ENCODE data around the gene TTLL10.

TTLL10 gene, protein sequence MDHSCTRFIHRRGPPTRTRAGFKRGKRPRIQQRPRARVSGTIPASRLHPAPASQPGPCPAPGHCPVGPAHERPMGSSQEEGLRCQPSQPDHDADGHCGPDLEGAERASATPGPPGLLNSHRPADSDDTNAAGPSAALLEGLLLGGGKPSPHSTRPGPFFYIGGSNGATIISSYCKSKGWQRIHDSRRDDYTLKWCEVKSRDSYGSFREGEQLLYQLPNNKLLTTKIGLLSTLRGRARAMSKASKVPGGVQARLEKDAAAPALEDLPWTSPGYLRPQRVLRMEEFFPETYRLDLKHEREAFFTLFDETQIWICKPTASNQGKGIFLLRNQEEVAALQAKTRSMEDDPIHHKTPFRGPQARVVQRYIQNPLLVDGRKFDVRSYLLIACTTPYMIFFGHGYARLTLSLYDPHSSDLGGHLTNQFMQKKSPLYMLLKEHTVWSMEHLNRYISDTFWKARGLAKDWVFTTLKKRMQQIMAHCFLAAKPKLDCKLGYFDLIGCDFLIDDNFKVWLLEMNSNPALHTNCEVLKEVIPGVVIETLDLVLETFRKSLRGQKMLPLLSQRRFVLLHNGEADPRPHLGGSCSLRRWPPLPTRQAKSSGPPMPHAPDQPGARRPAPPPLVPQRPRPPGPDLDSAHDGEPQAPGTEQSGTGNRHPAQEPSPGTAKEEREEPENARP

DNA sequence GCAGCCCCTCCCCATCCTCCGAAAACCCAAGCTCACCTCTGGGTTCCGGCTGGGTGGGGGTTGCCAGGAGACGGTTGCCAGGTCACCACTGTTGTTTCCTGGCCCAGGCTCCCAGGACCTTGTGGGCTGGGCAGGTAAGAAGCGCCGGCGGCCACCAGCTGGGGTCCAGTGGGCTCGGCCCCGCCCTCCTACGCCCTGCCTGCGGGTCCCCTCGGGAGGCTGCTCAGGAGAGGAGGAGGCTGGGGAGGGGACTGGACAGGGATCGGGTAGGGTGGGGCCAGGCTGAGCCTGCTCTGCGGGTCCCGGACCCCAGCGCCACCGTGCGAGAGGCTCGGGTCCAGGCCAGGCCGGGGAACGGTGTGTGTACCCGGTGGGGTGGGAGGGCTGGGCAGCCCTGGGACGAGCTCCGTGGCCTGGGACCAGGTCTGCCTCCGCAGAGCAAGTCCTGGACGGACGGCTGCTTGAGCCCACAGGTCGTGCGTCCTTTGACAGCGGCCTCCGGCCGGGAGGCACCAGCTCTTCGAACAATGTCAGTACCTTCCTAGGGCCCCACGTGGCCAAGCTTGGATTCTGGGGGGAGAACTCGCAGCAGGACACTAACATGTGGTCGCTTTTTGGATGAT lies at the start of gene TTLL10:
Gene TTLL10 (plus strand): TSS at position 88 of the 623 bp plus-strand sequence. CDS start 5,336 bp downstream, outside the sequence.
- peak in 1 of 2 donors; percentile 26 for DNase-seq (ENCODE audit: low read depth in 2 of 2)

DNA sequence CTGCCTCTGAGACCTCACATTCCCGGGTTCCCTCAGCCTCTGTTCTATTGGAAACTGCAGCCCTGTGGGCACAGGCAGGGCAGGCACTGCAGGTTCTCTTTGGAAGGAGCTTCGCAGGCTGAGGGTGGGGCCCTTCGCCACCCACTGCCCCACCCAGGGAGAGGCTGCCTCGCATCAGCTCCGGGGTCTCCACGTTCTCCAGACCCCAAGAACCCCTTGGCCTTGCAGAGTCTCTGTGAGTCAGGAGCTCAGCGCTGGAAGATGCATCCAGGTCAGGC lies 49.2 kb upstream of the TTLL10 start:
- no peak for DNase-seq (ENCODE audit: low read depth in 2 of 2)

DNA sequence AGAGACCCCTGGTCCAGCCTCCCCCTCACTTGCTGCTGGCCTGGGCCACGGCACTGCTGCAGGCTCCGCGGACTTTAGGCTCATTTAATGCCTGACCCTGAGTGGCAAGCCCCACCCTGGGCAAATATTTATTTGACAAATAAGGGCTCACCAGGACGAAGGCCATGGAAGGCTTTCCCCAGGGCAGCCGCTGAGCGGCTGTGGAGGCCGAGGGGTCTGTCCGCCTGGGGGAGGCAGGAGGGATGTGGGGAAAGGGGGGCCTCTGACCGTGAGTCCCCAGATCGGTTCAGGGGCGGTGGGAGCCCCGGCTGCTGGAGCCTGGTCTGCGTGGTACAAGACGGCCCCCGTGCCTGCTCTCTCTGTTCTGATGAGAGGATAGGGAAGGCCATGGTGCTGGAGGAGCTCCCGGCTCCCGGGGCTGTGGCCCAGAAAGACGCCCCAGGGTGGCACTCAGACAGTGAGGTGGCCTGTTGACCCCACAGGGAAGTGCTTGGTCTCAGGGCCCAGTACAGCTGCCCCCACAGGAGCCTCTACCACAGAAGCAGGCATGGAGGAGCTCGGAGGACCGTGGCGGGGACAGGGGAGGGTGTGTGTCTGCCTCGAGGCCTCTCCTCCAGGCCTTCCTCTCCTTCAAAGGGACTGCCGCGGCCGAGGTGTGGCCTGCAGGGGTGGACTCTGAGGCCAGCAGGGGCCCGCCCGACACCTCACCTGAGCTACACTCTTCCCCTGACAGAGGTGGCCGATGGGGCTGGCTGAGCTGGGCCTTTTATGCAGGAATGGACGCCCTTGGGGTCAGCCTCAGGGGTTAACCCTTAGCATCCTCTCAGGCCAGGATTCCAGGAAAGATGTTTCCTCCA lies 48.7 kb upstream of the TTLL10 start:
- DNase-seq (ENCODE audit: low read depth in 2 of 2): no peak

DNA sequence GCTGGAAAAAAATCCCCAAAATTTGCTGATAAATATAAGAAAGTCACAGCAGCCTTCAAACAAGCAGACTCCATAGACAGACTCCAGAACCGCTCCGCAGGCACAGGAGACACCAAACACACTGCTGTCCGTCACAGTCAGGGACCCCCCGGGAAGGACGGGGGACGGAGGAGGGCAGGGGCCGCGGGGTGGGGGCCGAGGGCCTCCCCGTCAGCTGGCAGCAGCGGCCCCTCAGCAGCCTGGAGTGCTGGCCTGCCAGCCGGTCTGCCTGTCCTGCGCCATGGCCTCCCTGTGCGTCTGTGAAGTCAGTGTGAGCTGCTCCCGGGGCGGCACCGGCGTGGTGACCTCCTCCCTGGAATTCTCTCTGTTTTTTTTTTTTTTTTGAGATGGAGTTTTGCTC lies 47.7 kb upstream of the TTLL10 start:
- no peak for DNase-seq (ENCODE audit: low read depth in 2 of 2)

DNA sequence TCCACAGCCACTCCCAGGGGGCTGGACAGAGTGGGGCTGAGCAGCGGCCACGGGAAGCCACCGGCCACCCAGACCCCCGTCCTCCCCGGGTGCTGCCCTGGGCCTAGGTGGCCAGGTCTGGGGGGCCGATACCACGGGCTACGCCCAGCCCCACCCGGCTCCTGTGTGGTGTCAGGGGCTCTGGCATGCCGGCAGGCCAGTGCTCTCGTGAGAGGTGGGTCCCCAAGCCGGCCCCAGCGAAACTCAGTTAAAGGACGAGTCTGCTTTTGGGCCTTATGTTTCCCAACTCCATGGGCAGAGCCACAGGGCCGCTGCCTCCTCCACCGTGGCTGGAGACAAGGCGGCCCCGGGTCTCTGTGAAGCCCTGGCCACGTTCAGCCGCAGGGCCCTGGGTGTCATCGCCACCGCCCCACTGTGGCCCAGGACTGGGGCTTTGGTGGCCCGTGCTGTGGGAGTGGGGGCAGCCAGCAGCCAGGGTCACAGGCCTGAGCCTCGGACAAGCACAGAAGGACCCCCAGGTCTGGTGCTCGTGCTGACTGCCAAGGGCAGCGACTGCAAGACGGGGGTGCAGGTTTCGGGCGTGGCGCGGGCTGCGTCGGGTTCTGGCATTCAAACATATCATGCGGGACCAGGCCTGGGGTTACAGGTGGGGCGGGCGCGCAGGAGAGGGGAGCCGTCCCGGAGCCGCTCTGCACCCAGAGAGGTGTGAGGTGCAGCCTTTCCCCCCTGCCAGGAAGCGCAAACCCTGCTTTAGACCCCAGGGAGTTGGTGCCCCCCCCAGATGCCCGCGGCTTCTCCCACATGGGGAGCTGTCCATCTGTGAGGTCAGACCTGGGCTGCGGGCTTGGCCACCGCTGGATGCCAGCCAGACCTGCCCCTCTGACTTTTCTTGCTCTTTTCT lies 45.9 kb upstream of the TTLL10 start:
- no peak for DNase-seq (ENCODE audit: low read depth in 2 of 2)

DNA sequence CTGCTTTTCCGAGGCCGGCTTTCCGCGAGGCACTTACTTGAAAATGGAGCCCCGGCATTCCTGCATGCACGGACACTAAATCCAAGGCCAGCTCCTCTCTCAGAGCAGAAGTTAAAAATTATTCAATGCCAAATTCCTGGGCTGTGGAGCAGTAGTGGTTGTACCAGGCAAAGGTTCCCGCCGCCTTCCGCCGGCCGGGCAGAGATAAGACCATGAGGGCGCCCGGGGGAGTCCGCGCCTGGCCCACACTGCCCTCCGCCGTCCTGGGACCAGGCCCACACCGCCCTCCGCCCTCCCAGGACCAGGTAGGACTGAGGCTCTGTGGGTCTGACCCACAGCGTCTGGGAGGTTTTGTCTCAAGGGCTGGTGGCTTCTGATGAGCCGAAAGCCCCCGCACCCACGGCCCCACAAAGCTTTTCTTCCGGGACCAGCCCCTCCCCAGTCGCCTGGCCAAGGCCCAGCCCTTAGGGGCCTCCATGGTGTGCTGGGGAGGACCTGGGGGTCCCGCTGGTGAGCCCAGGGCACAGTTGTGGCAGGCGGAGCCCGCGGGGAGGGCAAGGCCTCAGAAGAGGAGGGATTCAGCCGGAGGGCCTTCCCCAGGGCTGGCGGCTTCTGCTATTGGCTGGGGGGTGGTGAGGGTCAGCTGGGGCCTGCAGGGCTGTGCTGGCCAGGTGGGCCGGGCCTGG lies 45.1 kb upstream of the TTLL10 start:
- no peak for DNase-seq (ENCODE audit: low read depth in 2 of 2)

DNA sequence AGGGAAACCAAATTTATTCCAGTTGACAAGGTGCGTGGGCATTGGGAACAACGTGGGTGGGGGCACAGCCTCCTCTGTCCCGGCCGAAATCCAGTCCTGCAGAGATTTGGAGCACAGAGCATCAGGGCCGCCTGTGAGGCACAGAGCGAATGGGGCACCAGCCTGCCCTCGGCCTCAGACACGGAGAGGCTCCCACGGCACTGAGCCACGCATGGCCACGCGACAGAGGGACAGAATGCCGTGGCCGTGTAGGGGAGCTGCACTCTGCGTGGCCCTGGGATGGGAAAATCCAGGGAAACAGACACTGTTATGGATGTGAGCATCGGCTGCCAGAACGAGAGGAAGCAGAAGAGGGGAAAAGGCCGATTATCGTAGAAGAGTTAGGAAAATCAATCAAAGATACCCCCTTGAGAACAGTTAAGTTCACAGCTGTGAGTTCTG lies 44.3 kb upstream of the TTLL10 start:
- DNase-seq (ENCODE audit: low read depth in 2 of 2): no peak

DNA sequence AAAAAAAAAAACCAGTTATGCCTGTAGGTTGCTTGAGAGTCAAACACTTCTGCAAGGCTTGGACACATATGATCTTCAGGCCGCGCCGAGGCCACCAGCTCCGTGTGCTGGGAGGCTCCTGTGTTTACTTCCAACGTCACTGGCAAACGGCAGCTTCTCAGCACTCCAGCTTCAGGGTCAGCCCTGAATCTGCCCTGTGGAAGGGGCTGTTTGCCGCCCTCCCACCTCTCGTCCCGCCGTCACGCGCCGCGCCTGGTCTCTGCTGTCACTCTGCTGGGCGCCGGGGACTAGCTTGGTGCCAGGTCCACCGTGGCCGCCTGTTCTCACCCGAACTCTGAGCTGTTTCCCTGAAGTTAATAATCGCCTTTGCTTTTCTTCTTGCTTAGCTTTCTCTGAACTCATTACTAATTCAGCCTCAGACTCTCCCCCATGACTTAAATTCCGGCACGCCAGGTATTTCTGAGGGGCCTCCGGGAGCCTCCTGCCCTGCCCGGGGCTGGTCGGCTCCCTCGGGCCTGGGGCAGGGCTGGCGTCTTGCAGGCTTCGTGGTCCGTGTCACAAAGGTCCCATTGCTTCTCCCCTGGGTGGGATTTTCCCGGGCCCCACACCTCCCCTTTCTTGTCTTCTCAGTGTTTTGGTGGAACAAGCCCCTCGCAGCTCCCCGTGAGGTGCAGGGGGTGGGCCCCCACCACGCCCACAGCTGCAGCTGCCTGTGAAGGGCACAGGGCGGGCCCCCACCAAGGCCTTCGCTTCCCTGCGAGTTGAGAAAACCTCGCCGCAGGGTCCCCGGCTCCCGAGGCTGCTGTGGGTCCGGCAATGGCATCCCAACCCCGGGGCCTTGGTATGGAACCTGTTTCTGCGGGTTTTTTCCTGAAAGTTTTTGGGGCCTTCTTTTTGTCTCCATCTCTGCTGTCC lies 43.2 kb upstream of the TTLL10 start:
- DNase-seq (ENCODE audit: low read depth in 2 of 2): no peak

DNA sequence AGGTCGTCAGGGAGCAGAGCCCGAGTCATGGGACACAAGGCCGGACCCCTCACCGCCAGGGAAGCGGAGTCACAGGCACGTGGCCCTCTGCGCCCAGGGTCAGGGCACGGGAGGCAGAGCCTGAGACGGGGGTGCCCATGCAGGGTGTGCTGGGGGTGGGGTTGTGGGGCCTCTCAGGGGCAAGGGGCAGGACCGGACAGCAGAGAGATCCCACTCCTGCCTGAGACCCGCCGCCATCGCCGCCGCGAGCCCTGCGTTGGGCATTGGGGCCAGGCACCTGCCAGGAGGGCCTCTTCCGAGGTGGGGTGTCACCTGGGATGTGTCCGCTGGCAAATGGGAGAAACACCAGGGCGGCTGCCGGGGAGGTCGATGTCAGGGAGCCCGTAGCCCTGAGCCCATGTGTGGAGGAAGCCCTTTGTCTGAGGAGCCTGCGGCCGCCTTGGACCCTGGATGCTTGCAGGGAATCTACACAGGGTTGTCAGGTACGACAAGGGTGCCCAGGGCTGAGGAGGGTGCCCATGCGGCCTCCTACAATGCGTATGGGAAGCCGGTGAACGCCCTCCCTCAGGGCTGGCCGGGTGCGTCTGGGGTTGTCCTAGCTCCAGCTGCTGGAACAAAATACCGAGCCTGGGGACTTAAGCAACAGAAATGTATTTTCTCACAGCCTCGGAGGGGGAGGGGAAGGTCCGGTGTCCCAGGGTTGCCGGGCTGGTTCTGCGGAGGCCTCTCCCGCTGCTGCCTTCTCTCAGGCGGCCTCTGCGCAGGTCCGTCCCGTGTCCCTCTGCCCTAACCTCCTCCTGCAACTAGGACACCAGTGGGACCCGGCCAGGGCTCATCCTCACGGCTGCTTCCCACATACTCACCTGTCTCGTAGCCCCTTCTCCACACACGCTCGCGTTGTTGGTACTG lies 41.4 kb upstream of the TTLL10 start:
- no peak for DNase-seq (ENCODE audit: low read depth in 2 of 2)

DNA sequence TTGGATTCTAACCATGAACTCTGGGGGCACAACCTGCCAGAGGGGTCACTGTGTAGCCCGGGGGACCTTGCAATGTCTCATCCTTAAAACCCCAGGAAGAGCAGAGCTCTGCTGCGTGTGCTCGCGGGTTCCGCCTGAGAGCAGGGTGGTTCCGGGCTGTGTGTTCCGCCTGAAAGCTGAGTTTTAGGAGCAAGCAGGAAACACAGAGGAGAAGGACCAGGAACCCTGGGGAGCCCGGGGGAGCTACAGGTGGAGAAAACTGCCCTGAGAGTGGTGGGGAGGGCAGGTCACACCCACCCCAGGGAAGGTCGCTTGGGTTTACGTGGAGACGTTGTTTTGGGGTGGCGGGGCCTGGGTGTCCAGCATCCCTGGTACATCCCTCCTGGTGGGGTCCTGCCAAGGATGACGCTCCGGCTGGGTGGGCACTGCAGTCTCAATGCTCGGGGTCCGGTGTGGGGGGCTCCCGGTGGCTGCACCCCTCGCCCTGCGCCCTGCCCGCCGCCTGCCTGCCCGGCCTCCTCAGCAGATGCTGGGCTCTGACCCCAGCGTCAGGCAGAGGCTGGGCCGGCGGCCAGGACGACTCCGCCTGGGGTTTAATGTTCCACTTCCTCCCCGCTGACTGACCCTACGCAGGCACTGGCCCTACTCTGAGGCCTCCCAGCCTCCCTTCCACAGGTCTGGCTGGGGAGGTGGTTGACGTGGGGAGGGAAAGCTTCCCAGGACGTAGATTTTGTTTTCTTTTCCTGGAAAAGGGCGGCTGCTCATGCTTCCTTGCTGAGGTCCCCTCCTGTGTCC lies 40.5 kb upstream of the TTLL10 start:
- DNase-seq (ENCODE audit: low read depth in 2 of 2): no peak

DNA sequence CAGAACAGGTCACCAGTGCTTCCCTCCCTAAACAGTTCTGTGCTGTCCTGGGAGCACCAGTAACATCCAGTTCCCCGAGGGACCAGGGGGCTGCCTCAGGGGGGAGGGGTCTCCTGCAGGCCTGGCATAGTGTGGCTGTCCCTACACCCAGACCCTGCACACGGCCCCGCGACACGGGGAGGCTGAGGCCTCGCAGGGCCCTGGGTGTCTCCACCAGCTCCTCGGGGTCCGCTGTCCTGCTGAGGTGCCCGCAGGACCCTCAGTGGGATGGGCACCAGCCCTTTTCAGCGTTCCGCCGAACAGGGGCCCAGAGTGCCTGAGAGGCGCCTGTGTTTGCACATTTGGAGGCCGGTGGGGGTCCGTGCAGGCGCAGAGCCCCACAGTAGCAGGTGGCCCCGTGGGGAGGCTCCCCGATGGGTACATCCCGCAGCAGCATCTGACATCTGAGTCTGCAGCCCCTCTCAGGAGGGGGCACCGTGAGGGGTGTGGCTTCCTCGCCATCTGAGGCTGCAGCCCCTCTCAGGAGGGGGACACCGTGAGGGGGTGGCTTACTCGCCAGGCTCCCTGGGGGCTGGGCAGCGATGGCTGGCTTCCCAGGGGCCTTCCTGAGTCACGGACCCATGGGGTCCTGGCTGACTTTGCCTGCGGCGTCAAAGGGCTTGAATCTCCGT lies 39.2 kb upstream of the TTLL10 start:
- DNase-seq (ENCODE audit: low read depth in 2 of 2): no peak

DNA sequence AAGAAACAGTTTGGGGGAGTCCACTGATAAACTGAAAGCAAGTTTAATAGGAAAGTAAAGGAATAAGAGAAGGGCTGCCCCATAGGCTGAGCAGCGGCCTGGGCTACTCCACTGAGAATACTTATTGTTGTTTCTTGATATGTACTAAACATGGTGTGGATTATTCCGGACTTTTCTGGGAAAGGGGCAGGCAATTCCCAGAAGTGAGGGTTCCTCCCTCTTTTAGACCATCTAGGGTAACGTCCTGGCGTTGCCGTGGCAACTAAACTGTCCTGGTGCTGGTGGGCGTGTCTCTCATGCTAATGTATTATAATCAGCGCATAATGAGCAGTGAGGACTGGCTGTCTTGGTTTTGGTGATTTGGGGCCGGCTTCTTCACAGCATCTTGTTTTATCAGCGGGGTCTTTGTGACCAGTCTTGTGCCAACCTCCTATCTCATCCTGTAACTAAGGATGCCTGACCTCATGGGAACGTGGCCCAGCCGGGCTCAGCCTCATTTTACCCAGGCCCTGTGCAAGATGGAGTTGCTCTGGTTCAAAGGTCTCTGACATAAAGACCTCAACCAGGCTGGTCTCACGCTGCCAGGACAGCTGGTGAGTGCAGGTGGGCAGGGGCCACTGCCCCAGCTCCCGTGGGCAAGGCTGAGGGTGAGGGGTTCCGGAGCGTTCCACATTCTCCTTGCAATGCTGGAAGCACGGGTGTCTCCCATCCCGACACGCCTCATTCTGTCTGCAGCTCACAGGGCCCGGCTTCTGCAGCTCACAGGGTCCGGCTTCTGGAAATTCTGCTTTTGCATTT lies 38.1 kb upstream of the TTLL10 start:
- DNase-seq (ENCODE audit: low read depth in 2 of 2): no peak

DNA sequence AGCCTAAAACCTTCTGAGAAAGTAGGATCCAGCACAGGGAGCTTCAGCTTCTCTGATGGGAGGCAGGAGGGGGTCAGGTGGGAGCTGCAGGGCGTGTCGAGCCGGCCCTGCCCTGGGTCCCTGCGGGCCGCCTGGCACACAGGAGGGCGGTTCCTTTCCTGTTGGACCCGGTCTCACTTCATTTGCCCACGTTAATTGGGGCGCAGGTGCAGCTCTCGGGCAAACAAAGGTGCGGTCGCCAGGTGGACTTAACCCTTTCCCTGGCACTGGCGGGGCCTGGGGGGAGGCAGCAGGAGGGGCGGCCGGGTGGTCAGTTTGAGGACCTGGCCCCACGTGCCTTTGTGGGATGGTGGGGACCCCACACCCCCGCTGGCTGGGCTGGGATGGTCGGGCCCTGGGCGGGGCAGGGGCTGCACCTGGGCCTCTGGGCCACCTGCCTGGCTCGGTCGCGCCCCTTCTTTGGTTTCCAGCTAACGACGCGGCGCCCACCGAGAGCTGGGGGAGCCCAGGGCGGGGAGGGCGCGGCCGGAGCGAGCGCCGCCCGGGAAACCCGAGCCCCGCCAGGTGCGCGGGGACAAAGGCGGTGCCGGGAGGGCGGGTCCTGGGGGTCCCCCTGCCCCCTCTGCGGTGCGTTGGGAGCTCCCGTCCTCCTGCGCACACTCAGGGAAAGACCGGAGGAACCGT lies 37.0 kb upstream of the TTLL10 start:
- DNase-seq (ENCODE audit: low read depth in 2 of 2): no peak

DNA sequence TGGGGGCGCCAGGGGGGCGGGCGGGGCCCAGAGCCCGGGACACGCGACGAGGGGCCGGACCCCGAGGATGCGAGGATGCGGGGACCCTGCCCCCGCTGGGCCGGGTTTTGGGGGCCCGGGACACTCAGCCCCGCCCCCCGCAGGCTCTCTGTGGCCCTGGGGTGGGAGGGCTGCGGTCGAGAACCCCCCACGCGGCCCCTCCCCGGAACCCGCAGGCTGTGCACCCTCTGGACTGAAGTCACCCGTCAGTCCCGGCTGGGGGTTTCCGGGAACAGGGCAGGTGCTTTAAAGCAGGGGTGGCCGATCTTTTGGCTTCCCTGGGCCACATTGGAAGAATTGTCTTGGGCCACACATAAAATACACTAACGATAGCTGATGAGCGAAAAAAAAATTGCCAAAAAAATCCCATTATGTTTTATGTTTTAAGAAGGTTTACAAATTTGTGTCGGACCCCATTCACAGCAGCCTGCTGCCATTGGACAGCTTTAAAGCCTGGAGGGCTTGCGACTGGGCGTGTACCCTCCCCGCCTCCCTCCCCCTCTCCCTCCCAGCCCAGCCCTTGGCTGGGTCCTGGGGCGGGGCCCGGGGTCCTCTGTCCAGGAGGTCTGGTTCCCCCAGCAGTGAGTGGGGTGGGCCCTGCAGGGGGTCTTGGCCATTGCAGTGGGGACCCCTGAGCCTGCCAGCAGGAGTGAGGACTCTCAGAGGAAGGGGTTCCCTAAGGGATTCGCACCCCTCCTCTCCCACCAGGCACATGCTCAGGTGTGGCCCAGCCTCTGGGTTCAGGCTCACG lies 36.2 kb upstream of the TTLL10 start:
- DNase-seq (ENCODE audit: low read depth in 2 of 2): peak; percentile 67 to 73

DNA sequence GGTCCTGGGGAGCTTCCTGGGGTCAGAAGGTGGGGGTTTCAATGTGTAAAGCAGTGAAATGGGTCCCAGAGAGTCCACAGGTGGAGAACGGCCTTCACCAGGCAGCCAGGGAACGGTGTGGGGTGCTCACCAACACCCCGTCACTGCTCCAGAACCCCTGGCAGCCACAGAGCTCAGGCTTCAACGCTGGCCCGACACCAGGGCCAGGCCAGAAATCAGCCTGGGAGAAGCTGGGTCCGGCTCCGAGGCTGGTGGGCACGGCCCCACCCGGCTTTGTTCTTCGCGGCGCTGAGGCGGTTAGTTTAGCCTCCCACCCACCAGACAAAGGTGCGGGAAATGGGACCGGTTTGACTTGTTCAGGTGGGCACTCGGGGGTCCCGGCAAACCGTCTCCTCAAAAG lies 33.0 kb upstream of the TTLL10 start:
- DNase-seq (ENCODE audit: low read depth in 2 of 2): no peak
